H1 (cell line): ENCODE results near the gene NPTN. TPM values are rescaled to one million over a fixed set of nuclear protein-coding genes. Genes with fewer than 3 reads are reported as not detected.

Experiments used
- CTBP2 ChIP-seq: IDR thresholded peaks from 2 replicates; pipeline ENCODE4 v1.7.0; 2011; ENCODE audit warnings: borderline replicate concordance, mild to moderate bottlenecking, moderate library complexity, mixed read lengths, low read length; ENCODE audit not compliant: insufficient read depth, insufficient read length
- SIRT6 ChIP-seq: IDR thresholded peaks from one replicate; pipeline ENCODE4 v1.7.1; 2012; ENCODE audit warnings: low read length, inconsistent platforms
- SP2 ChIP-seq: IDR thresholded peaks from 2 replicates; pipeline ENCODE4 v1.6.1; 2012; ENCODE audit warnings: mild to moderate bottlenecking, low read length, inconsistent platforms
- YY1 ChIP-seq: IDR thresholded peaks from 2 replicates; pipeline ENCODE4 v1.6.1; 2011; ENCODE audit warnings: low read depth, mild to moderate bottlenecking, low read length
- polyA plus RNA-seq, 7 experiments: library from polyadenylated mRNA; depleted of rRNA in 3 of 7; stranded (reverse) in 5 of 7; unstranded in 2 of 7; fragments of >200 nt in 5 of 7; fragments of 200-250 nt in 2 of 7; gene quantifications; 1 replicate in 5 of 7; 2 replicates in 1 of 7; 4 replicates in 1 of 7; pipeline versions ENCODE4 v1.2.1 to v1.2.3, GENCODE V29; 2011 to 2013; ENCODE audit warnings: missing spikeins in 2 of 7, mixed read lengths in 2 of 7
- total RNA-seq: library from RNA; stranded (reverse); fragmentation: NEBNext Ultra II Directional; extraction: Animal tissue kit (Norgen Biotek cat#: 25700); gene quantifications from 2 replicates; pipeline ENCODE4 v1.2.1, GENCODE V29; 2021
- TF ChIP-seq, protein P1 (sequence below): IDR thresholded peaks from 2 replicates; pipeline ENCODE4 v1.6.1; 2012; ENCODE audit warnings: low read length, inconsistent platforms

NPTN gene
- total and polyA plus RNA-seq, 2 of the 8 experiments (the other 6 are each of a cell fraction or from before 2014, with no cell fraction given) = 67.0 to 113 TPM

DNA sequence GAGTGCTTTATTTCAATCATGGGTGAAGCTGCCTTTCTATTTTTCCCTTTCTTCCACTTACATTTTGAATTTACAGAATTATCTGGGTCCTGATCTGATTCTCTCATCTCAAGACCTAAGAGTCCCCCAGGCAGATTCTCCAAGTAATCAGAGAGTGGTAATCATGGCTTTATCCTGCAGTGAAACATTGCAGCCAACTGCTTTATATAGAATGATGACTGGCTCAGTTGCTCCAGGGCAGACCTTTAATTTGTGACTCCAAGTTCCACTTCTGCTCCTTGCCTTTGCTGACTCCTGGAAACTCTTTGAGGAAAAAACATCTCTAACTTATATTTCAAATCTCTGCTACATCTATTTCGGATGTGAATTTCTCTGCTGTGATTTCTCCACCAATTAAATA is 25.5 kb upstream of the NPTN start (continued):
- TF ChIP-seq SIRT6 (no peak), SP2 (no peak), YY1 (no peak), CTBP2 (no peak)
- TF ChIP-seq, protein P1, sequence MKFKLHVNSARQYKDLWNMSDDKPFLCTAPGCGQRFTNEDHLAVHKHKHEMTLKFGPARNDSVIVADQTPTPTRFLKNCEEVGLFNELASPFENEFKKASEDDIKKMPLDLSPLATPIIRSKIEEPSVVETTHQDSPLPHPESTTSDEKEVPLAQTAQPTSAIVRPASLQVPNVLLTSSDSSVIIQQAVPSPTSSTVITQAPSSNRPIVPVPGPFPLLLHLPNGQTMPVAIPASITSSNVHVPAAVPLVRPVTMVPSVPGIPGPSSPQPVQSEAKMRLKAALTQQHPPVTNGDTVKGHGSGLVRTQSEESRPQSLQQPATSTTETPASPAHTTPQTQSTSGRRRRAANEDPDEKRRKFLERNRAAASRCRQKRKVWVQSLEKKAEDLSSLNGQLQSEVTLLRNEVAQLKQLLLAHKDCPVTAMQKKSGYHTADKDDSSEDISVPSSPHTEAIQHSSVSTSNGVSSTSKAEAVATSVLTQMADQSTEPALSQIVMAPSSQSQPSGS = no peak
